Left ventricle myocardium inferior (tissue), 1 donor: ENCODE data around the gene TLE1. TPM values are rescaled to one million over a fixed set of nuclear protein-coding genes. Genes with fewer than 3 reads are reported as not detected.

Experiments used
- DNase-seq: peaks from one replicate; pipeline ENCODE4 v3.0.0-alpha.2; 2020
- H3K27ac ChIP-seq: fragments of 200-600 bp; replicated peaks from 2 replicates; pipeline ENCODE4 v1.8.0; 2021
- H3K27me3 ChIP-seq: fragments of 200-600 bp; 2 replicates; pipeline ENCODE4 v1.8.0; 2021; ENCODE audit warnings: low read depth
- H3K36me3 ChIP-seq: fragments of 200-600 bp; 2 replicates; pipeline ENCODE4 v1.8.0; 2021
- H3K4me1 ChIP-seq: fragments of 200-600 bp; 2 replicates; pipeline ENCODE4 v1.8.0; 2021
- H3K4me3 ChIP-seq: fragments of 200-600 bp; 2 replicates; pipeline ENCODE4 v1.8.0; 2021; ENCODE audit warnings: mild to moderate bottlenecking, moderate library complexity
- H3K9me3 ChIP-seq: fragments of 200-600 bp; replicated peaks from 2 replicates; pipeline ENCODE4 v1.8.0; 2021
- intact Hi-C: fragments of 100-400 bp; cut with micrococcal nuclease; formaldehyde crosslinking; loops from one replicate; pipeline ENCODE4 v1.11.0; 2022
- total RNA-seq: library from RNA; stranded (reverse); fragmentation: NEBNext Ultra II Directional; extraction: Animal tissue kit (Norgen Biotek cat#: 25700); gene quantifications from one replicate; pipeline ENCODE4 v1.2.1, GENCODE V29; 2021
- TF ChIP-seq, protein P1 (sequence below): fragments of 200-600 bp; IDR thresholded peaks from 2 replicates; pipeline ENCODE4 v1.8.0; 2021; ENCODE audit warnings: antibody characterized with exemption, mild to moderate bottlenecking, borderline replicate concordance
- donor health status: DM: no; HTN: yes; CAD: no; lungs with severe emphysema.

The TLE1 gene
- total RNA-seq, 1 donor from 2014 or later: 8.5 TPM

DNA sequence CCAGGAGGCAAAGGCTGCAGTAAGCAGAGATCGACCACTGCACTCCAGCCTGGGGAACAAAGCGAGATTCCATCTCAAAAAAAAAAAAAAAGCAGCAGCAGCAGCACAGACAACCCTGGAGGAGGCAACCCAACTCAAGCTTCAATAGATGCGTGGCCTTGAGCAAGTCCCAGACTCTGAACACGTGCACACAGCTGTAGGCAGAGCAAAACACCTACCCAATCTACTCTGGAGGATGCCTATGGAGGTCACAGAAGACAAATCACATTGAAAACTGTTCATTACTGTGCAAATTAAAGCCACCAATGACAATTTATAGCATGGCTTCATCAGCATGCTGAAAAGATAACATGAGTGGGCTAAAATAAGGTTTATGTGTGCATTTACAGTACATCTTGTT lies 7.2 kb downstream of the TLE1 start:
- no peak overlapping the region for H3K4me3 ChIP-seq
- no peak overlapping the region for H3K27ac ChIP-seq
- H3K4me1 ChIP-seq: peaks cover 56% of the 10 kb centered on the region
- intact Hi-C loops: loop anchor here (10.0 kb wide), 1 partner anchor 163 kb away; no protein-coding TSS in a partner anchor
- peaks cover 10% of the 10 kb centered on the region for H3K36me3 ChIP-seq
- peaks cover 40% of the 10 kb centered on the region for H3K27me3 ChIP-seq
- TF ChIP-seq, protein P1, sequence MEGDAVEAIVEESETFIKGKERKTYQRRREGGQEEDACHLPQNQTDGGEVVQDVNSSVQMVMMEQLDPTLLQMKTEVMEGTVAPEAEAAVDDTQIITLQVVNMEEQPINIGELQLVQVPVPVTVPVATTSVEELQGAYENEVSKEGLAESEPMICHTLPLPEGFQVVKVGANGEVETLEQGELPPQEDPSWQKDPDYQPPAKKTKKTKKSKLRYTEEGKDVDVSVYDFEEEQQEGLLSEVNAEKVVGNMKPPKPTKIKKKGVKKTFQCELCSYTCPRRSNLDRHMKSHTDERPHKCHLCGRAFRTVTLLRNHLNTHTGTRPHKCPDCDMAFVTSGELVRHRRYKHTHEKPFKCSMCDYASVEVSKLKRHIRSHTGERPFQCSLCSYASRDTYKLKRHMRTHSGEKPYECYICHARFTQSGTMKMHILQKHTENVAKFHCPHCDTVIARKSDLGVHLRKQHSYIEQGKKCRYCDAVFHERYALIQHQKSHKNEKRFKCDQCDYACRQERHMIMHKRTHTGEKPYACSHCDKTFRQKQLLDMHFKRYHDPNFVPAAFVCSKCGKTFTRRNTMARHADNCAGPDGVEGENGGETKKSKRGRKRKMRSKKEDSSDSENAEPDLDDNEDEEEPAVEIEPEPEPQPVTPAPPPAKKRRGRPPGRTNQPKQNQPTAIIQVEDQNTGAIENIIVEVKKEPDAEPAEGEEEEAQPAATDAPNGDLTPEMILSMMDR: no peak
- no peak for DNase-seq
- no peaks in the 10 kb centered on the region for H3K9me3 ChIP-seq

DNA sequence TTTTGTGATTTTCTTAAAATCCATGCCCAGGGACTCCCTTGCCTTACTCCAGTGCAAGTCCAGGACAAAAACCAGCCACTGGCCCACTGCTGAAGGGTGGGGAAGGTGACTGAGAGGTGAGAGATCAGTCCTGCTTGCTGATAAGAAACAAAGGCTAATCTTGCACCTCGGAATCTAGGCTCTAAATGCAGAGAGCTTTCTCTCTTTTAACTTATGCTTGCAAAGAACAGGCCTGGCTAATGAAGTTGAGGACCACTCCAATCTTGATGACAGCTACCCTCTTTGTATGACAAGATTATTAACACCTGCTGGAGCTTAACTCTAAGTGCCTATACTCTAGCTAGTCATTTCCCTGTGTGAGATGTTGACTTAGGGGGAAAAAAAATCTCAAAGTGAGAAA lies 8.8 kb downstream of the TLE1 start:
- TF ChIP-seq, protein P1: no peak
- intact Hi-C loops: loop anchor here (10.0 kb wide), 1 partner anchor 164 kb away; no protein-coding TSS in a partner anchor
- Histone ChIP-seq H3K36me3 (peaks cover 10% of the 10 kb centered on the region), H3K27ac (no peak overlapping the region), H3K27me3 (peaks cover 40% of the 10 kb centered on the region), H3K4me1 (peaks cover 52% of the 10 kb centered on the region), H3K4me3 (no peak overlapping the region), H3K9me3 (no peaks in the 10 kb centered on the region)
- no peak for DNase-seq

DNA sequence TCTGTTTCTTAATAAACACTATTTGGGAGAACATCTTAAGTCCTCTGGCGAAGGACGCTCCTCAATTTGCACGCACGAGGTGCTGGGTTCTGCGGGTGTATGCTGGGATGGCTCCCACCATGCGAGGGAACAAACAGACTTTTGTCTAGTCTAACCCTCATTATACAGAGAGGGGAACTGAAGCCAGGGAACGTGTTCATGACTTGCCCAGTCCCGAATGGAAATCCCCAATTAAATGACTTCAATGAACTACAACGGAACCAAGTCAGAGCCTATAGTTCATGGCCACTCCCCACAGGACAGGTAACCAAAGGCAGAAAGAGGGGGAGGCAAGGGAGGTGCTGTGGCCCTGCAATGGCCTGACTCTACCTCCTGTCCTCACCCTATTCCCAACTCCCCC lies 9.3 kb downstream of the TLE1 start:
- H3K27ac ChIP-seq: no peak overlapping the region
- TF ChIP-seq, protein P1: no peak
- no peak overlapping the region for H3K4me3 ChIP-seq
- peaks cover 10% of the 10 kb centered on the region for H3K36me3 ChIP-seq
- no peaks in the 10 kb centered on the region for H3K9me3 ChIP-seq
- peaks cover 47% of the 10 kb centered on the region for H3K4me1 ChIP-seq
- no peak for DNase-seq
- peaks cover 40% of the 10 kb centered on the region for H3K27me3 ChIP-seq
- intact Hi-C loops: loop anchor here (10.0 kb wide), 1 partner anchor 165 kb away; no protein-coding TSS in a partner anchor

DNA sequence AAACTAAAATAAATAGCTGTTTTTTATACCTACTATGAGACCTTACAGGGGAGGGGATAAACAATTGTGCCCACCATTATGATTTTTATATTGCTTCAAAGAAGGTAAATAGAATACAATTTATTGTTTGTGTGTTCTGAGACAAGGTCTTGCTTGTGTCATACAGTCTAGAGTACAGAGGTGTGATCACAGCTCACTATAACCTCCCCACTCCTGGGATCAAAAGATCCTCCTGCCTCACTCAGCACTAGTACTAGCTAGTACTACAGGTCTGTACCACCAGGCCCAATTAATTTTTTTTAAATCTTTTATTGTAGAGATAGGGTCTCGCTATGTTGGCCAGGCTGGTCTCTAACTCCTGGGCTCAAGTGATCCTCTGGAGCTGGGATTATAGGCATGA lies 11.3 kb downstream of the TLE1 start:
- H3K27ac ChIP-seq: no peak overlapping the region
- peaks cover 38% of the 10 kb centered on the region for H3K27me3 ChIP-seq
- TF ChIP-seq, protein P1: no peak
- no peak for DNase-seq
- H3K9me3 ChIP-seq: no peaks in the 10 kb centered on the region
- intact Hi-C loops: no loop called here
- H3K4me3 ChIP-seq: no peak overlapping the region
- peaks cover 10% of the 10 kb centered on the region for H3K36me3 ChIP-seq
- H3K4me1 ChIP-seq: peaks cover 32% of the 10 kb centered on the region

DNA sequence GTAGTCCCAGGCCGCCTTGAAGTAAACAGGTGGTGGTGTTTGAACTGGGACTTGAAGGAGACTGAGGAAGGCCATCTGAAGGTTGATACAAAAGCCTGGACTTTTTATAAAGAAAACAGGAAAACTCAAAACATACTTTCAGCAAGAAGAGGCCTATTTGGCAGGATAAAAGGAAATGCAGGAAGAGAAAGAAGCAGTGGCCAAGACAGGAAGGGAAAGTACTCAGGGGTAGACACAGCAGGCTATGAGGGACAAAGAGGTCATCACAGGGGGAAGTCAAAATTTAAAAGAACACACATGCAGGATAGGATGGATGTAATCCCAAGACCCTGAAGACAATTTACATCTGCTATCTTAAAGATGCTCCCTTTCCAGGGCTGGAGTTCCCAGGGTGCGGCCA lies 13.0 kb downstream of the TLE1 start:
- intact Hi-C loops: no loop called here
- H3K27me3 ChIP-seq: peaks cover 24% of the 10 kb centered on the region
- no peak overlapping the region for H3K4me3 ChIP-seq
- TF ChIP-seq, protein P1: no peak
- no peaks in the 10 kb centered on the region for H3K9me3 ChIP-seq
- no peak for DNase-seq
- peaks cover 34% of the 10 kb centered on the region for H3K4me1 ChIP-seq
- H3K36me3 ChIP-seq: peaks cover 6% of the 10 kb centered on the region
- H3K27ac ChIP-seq: no peak overlapping the region

DNA sequence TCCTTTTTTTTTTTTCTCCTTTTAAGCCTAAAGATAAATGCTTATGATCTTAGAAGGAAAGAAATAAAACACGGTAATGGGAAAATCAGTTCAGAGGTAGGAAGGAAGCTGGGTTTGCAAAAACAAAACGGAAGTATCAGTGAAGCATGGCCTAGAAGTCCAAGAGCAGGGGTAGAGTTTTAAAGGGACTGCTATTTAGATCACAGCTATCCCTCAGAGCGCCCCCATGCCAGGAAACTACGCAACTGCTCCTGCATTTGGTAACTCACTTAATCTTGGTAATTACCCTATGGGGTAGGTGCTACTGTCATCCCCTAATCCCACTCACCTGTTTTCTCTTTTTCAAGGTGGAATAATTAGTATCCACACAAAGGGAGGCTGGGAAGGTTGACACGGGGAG lies 16.0 kb downstream of the TLE1 start:
- DNase-seq: no peak
- Histone ChIP-seq H3K4me3 (no peak overlapping the region), H3K9me3 (no peaks in the 10 kb centered on the region), H3K27me3 (peaks cover 4% of the 10 kb centered on the region), H3K27ac (no peak overlapping the region), H3K36me3 (peaks cover 3% of the 10 kb centered on the region), H3K4me1 (peaks cover 50% of the 10 kb centered on the region)
- intact Hi-C loops: no loop called here
- TF ChIP-seq, protein P1: no peak
